Astrocyte of the cerebellum (primary cell): ENCODE results near the gene RHD.
A peak's percentile ranks its signal among the peaks of the same experiment; 100 is the strongest.

Source experiments
- DNase-seq: peaks from one replicate; pipeline ENCODE4 v3.0.0-alpha.2; 2011; ENCODE audit warnings: low read depth
- H3K4me3 ChIP-seq: 2 replicates; pipeline ENCODE4 v1.5.1; 2011; ENCODE audit warnings: mild to moderate bottlenecking, low read depth, low read length, moderate library complexity
- CTCF ChIP-seq: IDR thresholded peaks from 2 replicates; pipeline ENCODE4 v1.5.1; 2012; ENCODE audit warnings: low read length, low read depth, moderate library complexity, mild to moderate bottlenecking; ENCODE audit errors: missing control alignments
- in situ Hi-C: cut with HindIII; loops from 2 replicates; pipeline ENCODE4 v1.10.0; 2017; ENCODE audit warnings: low sequenced_read_pairs

RHD gene

GRCh38 chr1:25247024-25247828, 25.1 kb upstream of the RHD start, which contains the start of gene RSRP1:
TSS of gene RSRP1 (minus strand) at chr1:25247454. CDS start at chr1:25246963, 491 bp downstream.
- peak within 1 kb of the TSS; percentile 99 for H3K4me3 ChIP-seq
- in situ Hi-C loops: no loop called here
- TF ChIP-seq CTCF: no peak
- peak; percentile 91 for DNase-seq

DNA sequence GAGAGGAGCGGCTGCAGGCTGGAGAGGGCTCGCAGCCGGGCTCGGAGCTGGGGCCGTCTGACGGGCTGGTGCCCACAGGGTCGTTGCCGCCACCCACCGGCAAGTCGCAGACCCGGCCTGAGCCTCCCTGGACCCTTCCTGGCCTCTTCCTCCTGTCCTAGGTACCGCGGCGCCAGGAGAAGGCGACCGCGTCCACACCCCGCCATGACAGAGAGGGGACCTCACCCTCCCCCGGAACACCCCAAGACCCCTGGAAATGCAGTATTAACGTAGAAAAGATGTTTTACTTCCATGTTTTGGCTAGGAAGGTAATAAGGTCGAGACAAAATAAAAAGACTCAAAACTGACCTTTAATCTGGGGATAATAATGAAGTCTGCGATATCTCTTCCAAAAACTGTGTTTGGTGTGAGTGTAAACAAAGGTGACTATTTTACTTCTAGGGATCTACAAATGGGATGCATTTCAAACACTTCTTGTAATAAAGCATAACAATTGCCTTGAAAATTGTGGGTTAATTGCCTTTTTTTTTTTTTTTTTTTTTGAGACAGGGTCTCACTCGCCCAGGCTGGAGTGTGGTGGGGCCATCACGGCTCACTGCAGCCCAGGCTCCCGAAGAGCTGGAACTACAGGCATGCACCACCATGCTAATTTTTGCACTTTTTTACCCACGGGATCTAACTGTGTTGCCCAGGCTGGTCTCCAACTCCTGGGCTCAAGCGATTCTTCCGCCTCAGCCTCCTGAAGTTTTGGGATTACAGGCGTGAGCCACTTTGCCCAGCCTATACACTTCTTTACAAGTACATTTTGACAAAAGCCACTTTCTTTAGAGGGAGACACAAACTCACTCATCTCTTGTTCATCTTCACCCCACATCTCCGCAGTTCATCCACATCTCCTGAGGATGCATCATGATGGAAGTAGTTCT, 24.2 kb upstream of the RHD start:
- in situ Hi-C loops: no loop called here
- no peak for TF ChIP-seq CTCF
- peak overlapping the region; percentile 99 for H3K4me3 ChIP-seq
- DNase-seq: no peak

- no peak overlapping the region for H3K4me3 ChIP-seq
- in situ Hi-C loops: no loop called here
- no peak for DNase-seq
- no peak for TF ChIP-seq CTCF
Measured at GRCh38 chr1:25253911-25254310, 18.4 kb upstream of the RHD start.

DNA sequence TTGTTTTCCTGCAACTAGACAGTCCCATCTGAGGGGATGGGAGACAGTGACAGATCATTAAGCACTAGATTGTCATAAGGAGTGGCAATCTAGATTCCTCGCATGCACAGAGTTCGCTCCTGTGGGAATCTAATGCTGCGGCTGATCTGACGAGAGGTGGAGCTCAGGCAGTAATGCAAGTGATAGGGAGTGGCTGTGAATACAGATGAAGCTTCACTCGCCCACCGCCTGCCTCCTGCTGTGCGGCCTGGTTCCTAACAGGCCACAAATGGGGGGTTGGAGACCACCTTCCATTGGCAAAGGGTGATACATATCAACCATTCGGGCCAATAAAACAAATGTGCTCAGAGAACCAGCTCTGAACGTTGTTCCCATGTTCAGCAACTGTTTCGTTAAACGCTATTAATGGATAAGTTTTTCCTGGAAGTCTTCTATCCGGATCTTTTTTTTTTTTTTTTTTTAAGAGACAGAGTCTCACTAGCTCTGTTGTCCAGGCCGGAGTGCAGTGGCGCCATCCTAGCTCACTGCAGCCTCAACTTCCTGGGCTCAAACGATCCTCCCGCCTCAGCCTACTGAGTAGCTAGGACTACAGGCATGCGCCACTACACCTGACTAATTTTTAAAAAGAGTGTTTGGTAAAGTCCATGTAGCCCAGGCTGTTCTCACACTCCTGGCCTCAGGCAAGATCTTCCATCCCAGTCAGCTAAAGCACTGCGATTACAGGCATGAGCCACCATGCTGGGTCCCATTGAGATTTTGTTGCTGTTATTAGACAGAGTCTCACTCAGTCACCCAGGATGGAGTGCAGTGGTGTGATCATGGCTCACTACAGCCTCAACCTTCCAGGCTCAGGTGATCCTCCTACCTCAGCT, 16.4 kb upstream of the RHD start:
- DNase-seq: no peak
- H3K4me3 ChIP-seq: no peak overlapping the region
- in situ Hi-C loops: no loop called here
- no peak for TF ChIP-seq CTCF

DNA sequence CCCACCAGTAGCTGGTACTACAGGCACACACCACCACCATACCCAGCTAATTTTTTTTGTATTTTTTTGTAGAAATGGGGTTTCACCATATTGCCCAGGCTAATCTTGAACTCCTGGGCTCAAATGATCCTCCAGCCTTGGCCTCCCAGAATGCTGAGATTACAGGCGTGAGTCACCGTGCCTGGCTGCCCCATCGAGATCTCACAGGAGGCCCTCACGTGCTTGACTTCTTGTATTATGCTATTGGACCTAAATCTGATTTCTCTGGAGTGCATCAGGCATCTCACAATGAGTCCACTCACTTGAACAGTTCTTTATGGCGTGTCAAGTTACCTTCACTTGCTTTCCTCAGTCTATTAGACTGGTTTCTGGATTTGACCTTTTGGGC, 15.7 kb upstream of the RHD start:
- TF ChIP-seq CTCF: no peak
- in situ Hi-C loops: no loop called here
- no peak overlapping the region for H3K4me3 ChIP-seq
- DNase-seq: no peak

DNA sequence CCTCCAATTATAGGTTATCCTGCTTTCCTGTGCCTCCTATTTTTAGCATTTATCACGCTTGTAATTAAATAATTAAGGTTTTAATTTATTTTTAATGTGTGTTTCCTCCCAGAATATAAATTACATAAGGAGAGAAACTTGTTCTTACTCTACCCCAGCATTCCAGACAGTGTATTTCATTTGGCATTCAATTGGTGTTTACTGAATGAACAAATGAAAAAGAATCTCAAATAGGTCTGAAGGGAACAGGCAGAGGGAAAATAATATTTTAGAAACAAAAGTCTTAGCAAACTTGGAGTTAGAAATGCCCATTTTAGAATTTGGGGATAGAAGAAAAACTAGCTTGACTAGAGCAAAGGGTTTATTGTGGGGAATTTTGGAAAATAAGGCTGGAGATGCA, 15.1 kb upstream of the RHD start:
- no peak overlapping the region for H3K4me3 ChIP-seq
- TF ChIP-seq CTCF: no peak
- DNase-seq: no peak
- in situ Hi-C loops: no loop called here
